Spleen (tissue), 7 donors: ENCODE results near the gene RNASEH2C.

Source experiments
- CTCF ChIP-seq, 11 experiments: fragments of 200-600 bp in 7 of 11; fragments of 450-650 bp in 4 of 11; sonication (generic) in 4 of 11; IDR thresholded peaks in 8 of 11; conservative IDR thresholded peaks in 3 of 11; 1 replicate in 7 of 11; 2 replicates in 4 of 11; pipeline versions ENCODE4 v1.4.0 to v1.8.0; 2016 to 2021; ENCODE audit warnings: antibody characterized with exemption in 11 of 11, inconsistent platforms in 4 of 11, mild to moderate bottlenecking in 1 of 11
- POLR2A ChIP-seq, 3 donors: fragments of 450-650 bp; IDR thresholded peaks; one replicate each; pipeline ENCODE4 v1.5.1; 2017; ENCODE audit warnings: antibody characterized with exemption in 3 of 3, mild to moderate bottlenecking in 1 of 3
- donor health status: DM: no; HTN: no; CAD: no; lungs with moderate emphysema.
- donor health status: DM: no; HTN: no; CAD: no.
- donor health status: DM: no; HTN: no; CAD: no.

DNA sequence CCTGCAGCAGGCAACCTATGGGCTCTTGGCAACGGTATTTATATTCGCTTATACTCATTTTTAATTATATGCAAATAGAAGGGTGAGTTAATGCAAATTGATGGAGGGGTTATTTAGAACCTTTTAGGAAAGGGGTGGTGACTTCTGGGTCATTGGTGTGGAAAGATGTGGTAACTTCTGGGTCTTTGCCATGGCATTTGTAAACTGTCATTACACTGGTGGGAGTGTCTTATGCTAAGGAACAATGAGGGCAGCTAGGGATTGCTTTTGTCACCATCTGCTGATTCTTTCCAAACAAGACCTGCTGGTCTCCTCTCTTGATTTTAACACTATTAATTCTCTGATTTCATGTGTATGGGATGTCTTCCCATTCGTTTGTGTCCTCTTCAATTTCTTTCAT lies 20.2 kb downstream of the RNASEH2C start:
- TF ChIP-seq POLR2A (IDR thresholded peaks at IDR 0.05) (no peak), CTCF (IDR thresholded peaks at IDR 0.05 in 8 of 11, conservative IDR thresholded peaks at IDR 0.05 in 3 of 11) (no peak)
